GM12891 (cell line): ENCODE data around the gene FOXP4.

Experiments used
- POLR2A ChIP-seq: IDR thresholded peaks from 2 replicates; pipeline ENCODE4 v1.6.1; 2011; ENCODE audit warnings: low read depth, low read length, control low read depth
- POU2F2 ChIP-seq: IDR thresholded peaks from 2 replicates; pipeline ENCODE4 v1.6.1; 2011; ENCODE audit warnings: low read depth, mild to moderate bottlenecking, control low read depth, low read length, moderate library complexity

- TF ChIP-seq POLR2A (no peak), POU2F2 (no peak)
Measured at GRCh38 chr6:41604006-41604405, 57.8 kb downstream of the FOXP4 start.
